Stimulated activated naive B cell treated with anti-CD40 and anti-IgM and Interleukin-4, amounts not matched to agents 10 μg/mL and 1 μg/mL and 100 μg/mL, for 72 hours (primary cell): Measurements from ENCODE around the gene ZSCAN22.
A peak's percentile ranks its signal among the peaks of the same experiment; 100 is the strongest.
"Not testable (repeated sequence)": the region's sequence is repeated elsewhere in the genome, so short reads cannot be mapped to it uniquely, and the experiment has no call there.

ENCODE experiments used
- ATAC-seq, 2 donors: fragments of 150-1000 bp; cut with Tn5 transposase; replicated peaks; 2 replicates each; pipeline ENCODE4 v1.10.0; 2021; ENCODE audit warnings: moderate library complexity in 1 of 2
- DNase-seq: peaks from one replicate; pipeline ENCODE4 v3.0.0; 2021
- H3K27ac Mint-ChIP-seq: one replicate; pipeline ENCODE4 v1.8.0; 2022; ENCODE audit warnings: mild to moderate bottlenecking, mixed read lengths
- H3K27me3 Mint-ChIP-seq, 2 donors: one replicate each; pipeline ENCODE4 v1.8.0; 2022; ENCODE audit warnings: mixed read lengths in 2 of 2
- H3K36me3 Mint-ChIP-seq, 2 donors: one replicate each; pipeline ENCODE4 v1.8.0; 2022; ENCODE audit warnings: mixed read lengths in 2 of 2, mild to moderate bottlenecking in 1 of 2
- H3K4me1 Mint-ChIP-seq, 2 donors: one replicate each; pipeline ENCODE4 v1.8.0; 2022; ENCODE audit warnings: mixed read lengths in 2 of 2, mild to moderate bottlenecking in 1 of 2
- H3K4me3 Mint-ChIP-seq, 2 donors: one replicate each; pipeline ENCODE4 v1.8.0; 2022; ENCODE audit warnings: mild to moderate bottlenecking in 2 of 2, mixed read lengths in 2 of 2, moderate library complexity in 1 of 2
- H3K9me3 Mint-ChIP-seq, 2 donors: one replicate each; pipeline ENCODE4 v1.8.0; 2022; ENCODE audit warnings: mixed read lengths in 2 of 2, mild to moderate bottlenecking in 1 of 2

The ZSCAN22 gene

DNA sequence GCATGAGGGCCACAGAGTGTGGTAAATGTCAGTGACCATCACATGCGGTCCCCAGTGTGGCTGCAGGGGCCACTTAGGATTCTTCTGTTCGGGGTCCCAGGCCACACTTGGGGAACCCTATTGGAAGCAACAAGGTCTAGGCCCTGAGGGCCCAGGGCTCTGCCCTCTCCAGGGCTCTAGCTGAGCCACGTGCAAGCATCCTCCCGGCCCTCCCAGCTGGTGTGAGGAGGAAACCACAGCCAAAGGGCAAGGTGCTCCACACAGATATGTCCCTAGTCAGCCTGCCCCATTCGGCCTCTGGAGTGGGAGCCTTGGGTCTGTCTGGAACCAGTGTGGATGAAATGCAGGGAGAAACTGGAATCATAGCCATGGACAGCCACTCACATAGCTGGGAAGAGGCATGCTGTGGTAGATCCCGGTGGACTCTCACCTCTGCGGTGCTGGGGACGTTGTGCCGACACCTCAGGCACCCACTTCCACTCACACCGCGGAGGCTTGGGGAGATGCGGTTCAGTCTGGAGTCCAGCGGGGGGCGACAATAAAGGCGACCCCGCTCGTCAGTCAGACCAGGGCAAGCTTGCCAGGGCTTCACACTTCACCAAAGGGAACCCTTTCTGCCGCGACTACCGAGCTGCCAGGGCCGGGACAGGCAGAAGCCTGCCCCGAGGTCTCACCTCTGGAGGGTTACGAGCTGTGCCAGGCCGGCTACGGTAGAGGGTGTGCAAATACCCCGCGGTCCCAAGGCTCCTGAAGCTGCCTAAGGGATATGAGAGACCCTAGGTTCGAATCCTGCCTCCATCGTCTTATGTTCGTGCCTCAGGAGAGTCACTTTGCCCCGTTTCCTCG is 40.0 kb downstream of the ZSCAN22 start:
- H3K4me3 Mint-ChIP-seq: no peak overlapping the region
- no peaks in the 10 kb centered on the region for H3K27me3 Mint-ChIP-seq
- H3K4me1 Mint-ChIP-seq: peaks cover 11 to 24% of the 10 kb centered on the region in 2 donors
- H3K36me3 Mint-ChIP-seq: peaks cover 9 to 15% of the 10 kb centered on the region in 2 donors
- ATAC-seq (no peak), DNase-seq (no peak)
- no peaks in the 10 kb centered on the region for H3K9me3 Mint-ChIP-seq
- no peak overlapping the region for H3K27ac Mint-ChIP-seq

DNA sequence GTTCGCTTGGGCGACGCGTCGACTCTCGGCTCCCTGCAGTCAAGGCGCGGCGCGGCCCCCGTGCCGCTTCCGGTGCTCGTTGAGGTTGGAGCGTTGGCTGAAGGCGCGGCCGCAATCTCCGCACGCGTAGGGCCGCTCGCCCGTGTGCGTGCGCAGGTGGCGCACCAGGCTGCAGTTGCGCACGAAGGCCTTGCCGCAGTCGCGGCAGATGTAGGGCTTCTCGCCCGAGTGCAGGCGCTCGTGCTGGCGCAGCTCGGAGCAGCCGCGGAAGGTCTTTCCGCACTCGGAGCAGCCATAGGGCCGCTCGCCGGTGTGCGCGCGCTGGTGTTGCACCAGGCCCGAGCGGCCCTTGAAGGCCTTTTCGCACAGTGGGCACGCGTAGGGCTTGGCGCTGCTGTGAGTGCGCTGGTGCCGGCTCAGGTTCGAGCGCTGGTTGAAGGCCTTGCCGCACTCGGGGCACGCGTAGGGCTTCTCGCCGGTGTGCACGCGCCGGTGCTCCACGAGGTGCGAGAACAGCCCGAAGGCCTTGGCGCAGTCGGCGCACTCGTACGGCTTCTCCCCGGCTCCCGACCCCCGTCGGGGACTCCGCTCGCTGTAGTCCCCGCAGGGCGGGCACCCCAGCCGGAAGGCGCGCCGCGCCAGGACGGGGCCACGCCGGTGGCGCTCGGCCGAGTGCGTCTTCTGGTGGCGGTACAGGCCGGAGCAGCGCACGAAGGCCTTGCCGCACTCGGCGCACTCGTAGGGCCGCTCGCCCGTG is 41.1 kb downstream of the ZSCAN22 start:
- no peak for ATAC-seq
- DNase-seq: no peak
- H3K4me1 Mint-ChIP-seq: peaks cover 5 to 19% of the 10 kb centered on the region in 2 donors
- H3K9me3 Mint-ChIP-seq: no peaks in the 10 kb centered on the region
- H3K27ac Mint-ChIP-seq: no peak overlapping the region
- peaks cover 9 to 11% of the 10 kb centered on the region in 2 donors for H3K36me3 Mint-ChIP-seq
- H3K27me3 Mint-ChIP-seq: no peaks in the 10 kb centered on the region
- no peak overlapping the region for H3K4me3 Mint-ChIP-seq

DNA sequence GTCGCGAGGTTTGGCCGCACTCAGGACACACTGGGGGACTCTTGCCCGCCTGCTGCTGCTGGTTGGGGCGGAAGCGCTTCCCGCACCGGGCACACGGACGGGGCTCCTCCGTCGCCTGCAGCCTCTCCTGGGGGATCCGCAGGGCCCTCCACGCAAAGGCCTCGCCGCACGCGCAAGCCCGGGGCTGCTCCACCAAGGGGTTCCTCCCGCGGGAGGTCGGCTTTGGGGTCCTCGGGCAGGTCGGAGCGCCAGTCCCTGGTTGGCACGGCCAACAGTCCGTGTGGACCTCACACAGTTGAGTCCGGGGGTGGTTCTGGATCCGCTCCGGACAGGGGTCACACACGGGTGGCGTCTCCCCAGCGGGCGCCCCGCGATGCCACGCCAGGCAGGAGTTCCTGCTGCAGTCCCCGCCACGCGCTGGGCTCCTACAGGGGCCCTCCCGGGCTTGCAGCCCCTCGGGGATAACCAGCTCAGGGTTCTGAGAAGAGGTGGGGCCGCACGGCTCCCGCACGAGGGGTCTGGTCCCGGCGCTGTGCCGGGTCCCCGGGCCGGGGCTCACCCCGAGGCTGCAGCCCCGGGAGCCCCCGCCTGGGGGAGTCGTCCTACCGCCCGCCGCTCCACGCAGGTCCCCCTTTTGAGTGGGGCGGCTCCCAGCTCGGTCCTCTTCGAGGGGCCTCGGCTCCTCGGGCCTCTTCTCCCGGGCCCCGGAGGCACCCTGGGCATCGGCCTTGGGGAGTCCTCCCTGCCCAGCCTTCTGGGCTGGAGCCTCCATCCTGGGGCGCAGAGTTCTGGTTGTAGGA is 42.0 kb downstream of the ZSCAN22 start:
- H3K9me3 Mint-ChIP-seq: no peaks in the 10 kb centered on the region
- H3K27ac Mint-ChIP-seq: no peak overlapping the region
- H3K36me3 Mint-ChIP-seq: peaks cover 9 to 11% of the 10 kb centered on the region in 2 donors
- H3K27me3 Mint-ChIP-seq: no peaks in the 10 kb centered on the region
- ATAC-seq (no peak), DNase-seq (no peak)
- H3K4me1 Mint-ChIP-seq: peaks cover 4 to 17% of the 10 kb centered on the region in 2 donors
- H3K4me3 Mint-ChIP-seq: no peak overlapping the region

DNA sequence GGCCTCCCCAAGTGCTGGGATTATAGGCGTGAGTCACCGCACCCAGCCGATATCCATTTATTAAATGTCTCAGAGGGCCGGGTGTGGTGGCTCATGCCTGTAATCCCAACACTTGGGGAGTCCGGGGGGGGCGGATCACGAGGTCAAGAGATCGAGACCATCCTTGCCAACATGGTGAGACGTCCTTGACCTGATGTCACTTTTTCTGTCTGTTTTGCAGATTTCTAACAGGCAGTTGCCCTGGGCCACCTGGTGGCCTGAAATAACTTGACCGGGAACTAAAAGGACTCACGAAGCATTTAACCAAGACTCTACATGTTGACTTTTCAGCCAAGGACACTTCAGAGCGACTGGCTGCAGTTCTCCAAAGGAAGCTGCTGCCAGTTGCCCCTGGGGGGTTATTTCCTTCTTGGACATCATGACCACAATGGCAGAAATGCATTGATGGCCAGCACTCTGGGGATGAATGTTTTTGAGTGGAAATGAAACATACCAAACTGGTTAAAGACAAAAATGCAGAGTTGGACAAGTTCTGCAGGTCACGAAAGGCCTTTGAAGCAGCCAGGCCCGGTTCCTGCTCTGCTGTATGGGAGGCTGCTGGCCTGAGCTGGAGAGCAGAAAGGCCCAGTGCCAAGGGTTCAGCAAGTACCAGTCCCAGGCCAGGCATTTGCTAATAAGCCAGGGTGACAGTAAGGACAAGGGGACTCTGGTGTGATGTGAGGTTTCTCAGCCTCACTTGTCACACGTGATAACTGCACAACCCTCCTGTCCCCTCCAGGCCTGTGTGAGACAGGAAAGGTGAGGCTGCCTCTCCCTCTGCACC is 45.7 kb downstream of the ZSCAN22 start:
- H3K4me1 Mint-ChIP-seq: peaks cover 0 to 5% of the 10 kb centered on the region in 2 donors
- no peaks in the 10 kb centered on the region for H3K9me3 Mint-ChIP-seq
- peaks cover 4 to 5% of the 10 kb centered on the region in 2 donors for H3K36me3 Mint-ChIP-seq
- ATAC-seq (no peak), DNase-seq (no peak)
- H3K4me3 Mint-ChIP-seq: no peak overlapping the region
- H3K27me3 Mint-ChIP-seq: no peaks in the 10 kb centered on the region
- no peak overlapping the region for H3K27ac Mint-ChIP-seq

DNA sequence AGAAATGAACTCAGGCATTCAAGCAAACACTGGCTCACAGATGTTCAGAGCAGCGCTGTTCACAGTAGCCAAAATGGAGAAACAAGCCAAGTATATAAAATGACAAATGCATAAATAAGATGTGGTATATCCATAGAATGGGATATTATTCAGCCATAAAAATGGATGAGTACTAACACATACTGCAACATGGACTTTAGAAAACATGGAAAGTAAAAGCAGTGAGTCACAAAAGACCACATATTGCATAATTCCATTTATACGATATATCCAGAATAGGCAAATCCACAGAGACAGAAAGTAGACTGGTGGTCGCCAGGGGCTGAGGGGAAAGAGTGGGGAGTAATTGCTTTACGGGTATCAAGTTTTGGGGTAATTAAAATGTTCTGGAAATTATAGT is 47.4 kb downstream of the ZSCAN22 start:
- H3K36me3 Mint-ChIP-seq: peaks cover 4 to 5% of the 10 kb centered on the region in 2 donors
- peaks cover 2 to 5% of the 10 kb centered on the region in 2 donors for H3K4me1 Mint-ChIP-seq
- H3K27ac Mint-ChIP-seq: no peak overlapping the region
- H3K9me3 Mint-ChIP-seq: no peaks in the 10 kb centered on the region
- no peak for ATAC-seq
- no peak overlapping the region for H3K4me3 Mint-ChIP-seq
- no peaks in the 10 kb centered on the region for H3K27me3 Mint-ChIP-seq
- no peak for DNase-seq

DNA sequence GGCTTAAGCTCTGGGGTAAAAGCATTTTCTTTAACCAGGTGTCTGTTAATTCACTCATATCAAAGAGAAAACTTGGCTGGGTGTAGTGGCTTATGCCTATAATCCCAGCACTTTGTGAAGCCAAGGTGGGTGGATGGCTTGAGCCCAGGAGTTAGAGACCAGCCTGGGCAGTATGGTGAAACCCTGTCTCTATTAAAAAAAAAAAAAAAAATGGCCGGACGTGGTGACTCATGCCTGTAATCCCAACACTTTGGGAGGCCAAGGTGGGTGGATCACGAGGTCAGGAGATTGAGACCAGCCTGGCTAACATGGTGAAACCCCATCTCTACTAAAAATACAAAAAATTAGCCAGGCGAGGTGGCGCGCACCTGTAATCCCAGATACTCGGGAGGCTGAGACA is 49.9 kb downstream of the ZSCAN22 start:
- H3K27ac Mint-ChIP-seq, DNase-seq: not testable (repeated sequence)
- H3K4me1 Mint-ChIP-seq: peaks cover 13 to 15% of the 10 kb centered on the region in 2 donors

DNA sequence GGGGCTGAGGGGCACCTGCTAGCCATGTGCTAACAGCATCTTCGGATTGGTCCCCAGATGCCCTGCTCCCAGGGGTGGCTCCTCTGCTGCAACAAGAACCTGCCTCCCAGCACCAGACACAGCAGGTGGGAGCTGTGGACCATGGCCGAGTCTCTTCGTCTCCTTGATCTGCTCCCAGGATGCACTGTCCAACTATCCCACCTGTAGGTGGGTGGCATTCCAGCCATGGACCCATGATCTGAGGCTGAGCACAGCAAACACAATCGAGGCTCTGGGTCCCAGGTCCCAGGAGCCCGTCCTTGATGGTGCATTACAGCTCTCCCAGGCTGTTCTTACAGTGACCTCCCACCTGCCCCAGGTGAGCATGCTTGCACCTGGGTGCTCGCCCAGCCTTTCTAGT is 52.5 kb downstream of the ZSCAN22 start:
- ATAC-seq (no peak), DNase-seq (no peak)
- Mint-ChIP-seq H3K9me3 (no peaks in the 10 kb centered on the region), H3K27ac (peak overlapping the region; percentile 97), H3K4me3 (peak overlapping the region; percentile 91 to 94), H3K36me3 (peaks cover 3 to 6% of the 10 kb centered on the region in 2 donors), H3K4me1 (peaks cover 20 to 24% of the 10 kb centered on the region in 2 donors), H3K27me3 (no peaks in the 10 kb centered on the region)

More for the DNA sequence above, 49.9 kb downstream of the ZSCAN22 start:
- not testable (repeated sequence) for H3K9me3 Mint-ChIP-seq, H3K36me3 Mint-ChIP-seq, ATAC-seq, H3K4me3 Mint-ChIP-seq, H3K27me3 Mint-ChIP-seq

DNA sequence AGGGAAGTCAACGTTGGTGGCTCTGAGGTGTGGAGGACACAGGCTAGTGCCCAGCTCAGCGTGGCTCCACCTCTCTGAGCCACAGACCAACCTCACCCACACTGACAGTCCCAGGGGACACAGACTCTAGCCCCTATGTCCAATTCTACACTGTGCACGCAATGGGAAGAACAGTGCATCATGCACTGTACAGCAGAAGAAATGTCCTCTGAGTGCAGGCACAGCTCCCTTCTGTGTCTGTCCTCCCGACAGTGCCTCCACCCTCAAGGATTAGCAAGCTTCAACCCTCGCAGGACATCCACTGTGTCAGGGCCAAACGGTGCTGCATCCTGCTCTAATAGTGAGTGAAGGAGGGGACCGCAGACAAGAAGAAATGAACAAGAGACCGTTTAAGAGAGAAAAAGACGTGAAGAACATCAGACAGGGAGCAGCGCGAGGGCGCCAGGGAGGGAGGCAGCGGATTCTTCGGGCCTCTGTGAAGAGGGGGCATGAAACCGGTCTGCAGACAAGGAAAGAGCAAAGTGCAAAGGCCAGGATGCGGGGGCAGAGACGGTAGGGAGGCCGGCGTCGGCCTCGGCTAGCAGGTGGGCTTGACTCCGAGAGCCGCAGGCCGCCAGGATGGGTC is 53.4 kb downstream of the ZSCAN22 start:
- Mint-ChIP-seq H3K27me3 (no peaks in the 10 kb centered on the region), H3K9me3 (no peaks in the 10 kb centered on the region), H3K27ac (peak overlapping the region; percentile 97), H3K4me1 (peaks cover 20 to 25% of the 10 kb centered on the region in 2 donors), H3K36me3 (peaks cover 4 to 6% of the 10 kb centered on the region in 2 donors), H3K4me3 (peak overlapping the region; percentile 91 to 94)
- no peak for DNase-seq
- ATAC-seq: peak in 1 of 2 donors; percentile 9

DNA sequence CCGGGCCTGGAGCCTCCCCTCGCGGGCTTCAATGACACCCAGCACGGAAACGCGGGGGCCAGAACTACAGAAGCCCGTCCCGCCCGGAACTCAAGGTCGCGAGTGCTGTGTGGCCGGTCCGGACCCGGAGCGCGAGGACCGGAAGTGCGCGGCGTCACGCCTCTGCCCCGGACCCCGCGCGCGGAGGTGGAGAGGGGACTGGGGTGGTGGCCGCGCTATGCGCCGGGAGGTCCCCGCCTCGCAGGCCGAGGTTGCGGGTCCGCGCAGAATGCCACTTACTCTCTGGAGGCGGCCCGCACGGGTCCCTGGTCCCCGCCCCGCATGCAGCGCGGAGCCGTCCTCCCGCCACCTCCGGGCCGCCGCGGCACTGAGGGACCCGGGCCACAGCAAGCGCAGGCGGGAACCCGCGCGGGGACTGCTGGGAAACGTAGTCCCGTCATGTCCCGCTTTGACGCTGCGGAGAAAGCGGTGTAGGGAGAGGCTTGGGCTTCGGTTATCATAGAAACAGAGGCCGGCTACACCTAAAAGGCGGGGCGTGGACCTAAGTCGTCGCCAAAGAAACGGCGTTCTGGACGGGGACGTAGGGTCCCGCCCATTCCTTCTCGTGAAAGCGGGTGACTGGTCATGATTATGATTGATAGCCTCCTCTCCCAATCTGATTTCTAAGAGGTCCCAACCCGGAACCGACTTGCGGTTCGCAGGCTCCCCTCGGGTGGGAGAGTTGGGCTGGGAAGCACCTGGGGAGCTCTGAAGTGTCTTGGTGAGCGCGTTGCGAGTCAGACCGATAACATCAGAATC is 54.1 kb downstream of the ZSCAN22 start, which contains the start of gene ZNF837:
ZNF837 (minus strand) TSS at position 369 of the 798 bp plus-strand sequence. CDS start 11,698 bp downstream, outside the sequence.
- Mint-ChIP-seq H3K27me3 (no peaks in the 10 kb centered on the region), H3K27ac (peak within 1 kb of the TSS; percentile 97)

DNA sequence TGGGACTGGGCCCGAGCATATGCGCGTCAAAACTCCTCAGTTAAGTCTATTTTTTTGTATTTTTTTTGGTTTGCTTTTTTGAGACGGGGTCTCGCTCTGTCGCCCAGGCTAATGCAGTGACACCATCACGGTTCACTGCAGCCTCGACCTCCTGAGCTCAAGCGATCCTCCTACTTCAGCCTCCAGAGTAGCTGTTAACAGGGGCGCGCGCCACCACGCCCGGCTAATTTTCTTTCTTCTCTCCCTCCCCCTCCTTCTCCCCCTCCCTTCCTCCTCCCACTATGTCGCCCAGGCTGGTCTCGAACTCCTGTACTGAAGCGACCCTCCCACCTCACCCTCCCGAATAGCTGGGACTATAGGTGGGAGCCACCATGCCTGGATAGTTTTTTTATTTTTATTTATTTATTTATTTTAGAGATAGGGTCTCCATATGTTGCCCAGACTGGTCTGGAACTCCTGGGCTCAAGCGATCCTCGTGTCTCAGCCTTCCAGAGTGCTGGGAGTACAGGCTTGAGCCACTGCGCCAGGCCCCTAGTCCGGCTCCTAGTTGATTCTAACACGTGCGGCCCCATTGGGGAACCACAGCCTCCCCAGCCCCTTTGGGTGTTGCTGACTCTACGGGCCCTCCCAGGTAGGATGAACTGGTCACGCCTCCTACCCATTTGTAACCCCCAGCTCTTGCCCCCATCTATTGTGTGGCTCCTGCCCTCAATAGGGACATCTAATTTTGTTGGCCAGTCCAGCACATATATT is 54.8 kb downstream of the ZSCAN22 start:
- ATAC-seq: no peak
- H3K27ac Mint-ChIP-seq: peak overlapping the region; percentile 97
- no peaks in the 10 kb centered on the region for H3K27me3 Mint-ChIP-seq
- peak overlapping the region; percentile 91 to 94 for H3K4me3 Mint-ChIP-seq
- H3K36me3 Mint-ChIP-seq: peaks cover 4 to 11% of the 10 kb centered on the region in 2 donors
- no peaks in the 10 kb centered on the region for H3K9me3 Mint-ChIP-seq
- H3K4me1 Mint-ChIP-seq: peaks cover 27 to 39% of the 10 kb centered on the region in 2 donors
- no peak for DNase-seq

More for the DNA sequence above, 54.1 kb downstream of the ZSCAN22 start, which contains the start of gene ZNF837:
- Mint-ChIP-seq H3K4me1 (peaks cover 26 to 32% of the 10 kb centered on the region in 2 donors), H3K4me3 (peak within 1 kb of the TSS; percentile 91 to 94), H3K9me3 (no peaks in the 10 kb centered on the region), H3K36me3 (peaks cover 4 to 6% of the 10 kb centered on the region in 2 donors)
- DNase-seq: peak; percentile 99
- peak; percentile 83 to 86 for ATAC-seq

DNA sequence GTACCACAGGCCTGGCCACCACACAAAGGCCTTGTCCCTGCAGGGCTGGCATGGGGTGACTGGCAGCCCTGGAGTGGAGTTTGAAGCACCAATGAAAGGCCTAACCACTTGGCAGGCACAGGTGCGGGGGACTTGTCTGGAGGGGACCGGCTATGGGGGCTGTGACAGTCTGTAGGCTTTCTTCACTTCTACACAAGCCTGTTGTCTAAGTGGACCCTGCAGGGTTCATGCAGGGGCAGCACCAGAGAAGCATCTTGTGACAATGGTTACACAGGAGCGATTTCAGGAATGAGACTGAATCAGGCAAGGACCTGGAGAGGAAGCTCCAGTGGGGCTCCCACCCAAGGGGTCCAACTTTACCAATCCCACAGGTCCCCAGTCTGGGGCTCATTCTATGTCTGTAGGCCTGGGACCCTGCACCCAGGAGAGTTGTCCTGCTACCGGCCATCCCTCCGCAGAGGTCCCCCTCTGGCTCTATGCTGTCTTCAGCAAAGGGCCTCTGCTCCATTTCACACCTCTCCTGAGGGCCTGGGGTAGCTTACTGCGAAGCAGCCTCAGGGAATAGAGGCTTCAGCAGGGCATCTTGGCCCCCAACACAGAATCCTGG is 56.3 kb downstream of the ZSCAN22 start:
- peaks cover 12 to 20% of the 10 kb centered on the region in 2 donors for H3K36me3 Mint-ChIP-seq
- DNase-seq (no peak), ATAC-seq (no peak)
- H3K4me1 Mint-ChIP-seq: peaks cover 30 to 50% of the 10 kb centered on the region in 2 donors
- H3K4me3 Mint-ChIP-seq: no peak overlapping the region
- H3K9me3 Mint-ChIP-seq: no peaks in the 10 kb centered on the region
- no peaks in the 10 kb centered on the region for H3K27me3 Mint-ChIP-seq
- H3K27ac Mint-ChIP-seq: no peak overlapping the region
